CD4-positive, CD25-positive, alpha-beta regulatory T cell (primary cell): ENCODE measurements around the gene DUSP10. TPM values are rescaled to one million over a fixed set of nuclear protein-coding genes. Genes with fewer than 3 reads are reported as not detected.
A peak's percentile ranks its signal among the peaks of the same experiment; 100 is the strongest.

Experiments used
- ATAC-seq, 2 donors: fragments of 150-1000 bp; cut with Tn5 transposase; one replicate each; pipeline ENCODE4 v1.10.0; 2021; ENCODE audit warnings: low read depth in 2 of 2, moderate number of reproducible peaks in 2 of 2, moderate library complexity in 1 of 2
- DNase-seq, 3 donors: peaks; one replicate each; pipeline versions ENCODE4 v3.0.0 to v3.0.0-alpha.2; 2012 to 2022; ENCODE audit warnings: mixed read lengths in 1 of 3
- H3K27ac ChIP-seq: one replicate; pipeline ENCODE4 v1.7.0; 2013; ENCODE audit warnings: mild to moderate bottlenecking, low read length; ENCODE audit not compliant: insufficient read depth, poor library complexity, severe bottlenecking
- H3K27me3 ChIP-seq: one replicate; pipeline ENCODE4 v1.7.0; 2013; ENCODE audit warnings: low read length; ENCODE audit not compliant: control insufficient read depth, insufficient read depth
- H3K36me3 ChIP-seq: one replicate; pipeline ENCODE4 v1.7.0; 2013; ENCODE audit warnings: mild to moderate bottlenecking, low read length, moderate library complexity; ENCODE audit not compliant: control insufficient read depth, insufficient read depth
- H3K4me1 ChIP-seq: 2 replicates; pipeline ENCODE4 v1.7.0; 2013; ENCODE audit warnings: mild to moderate bottlenecking, low read length; ENCODE audit not compliant: insufficient read depth, control insufficient read depth, poor library complexity, severe bottlenecking
- H3K4me3 ChIP-seq: one replicate; pipeline ENCODE4 v1.7.0; 2013; ENCODE audit warnings: low read depth, mild to moderate bottlenecking, low read length, moderate library complexity
- H3K9me3 ChIP-seq, 2 experiments: 1 replicate in 1 of 2; 2 replicates in 1 of 2; pipeline ENCODE4 v1.7.0; 2013; ENCODE audit warnings: low read length in 2 of 2, mild to moderate bottlenecking in 1 of 2, moderate library complexity in 1 of 2; ENCODE audit not compliant: control insufficient read depth in 2 of 2
- H3K27ac Mint-ChIP-seq, 3 donors: one replicate each; pipeline ENCODE4 v1.8.0; 2020 to 2022; ENCODE audit warnings: mild to moderate bottlenecking in 3 of 3, mixed read lengths in 3 of 3, moderate library complexity in 2 of 3
- H3K27me3 Mint-ChIP-seq: one replicate; pipeline ENCODE4 v1.8.0; 2022; ENCODE audit warnings: mild to moderate bottlenecking, mixed read lengths
- H3K36me3 Mint-ChIP-seq: one replicate; pipeline ENCODE4 v1.8.0; 2020; ENCODE audit warnings: mixed read lengths
- H3K4me1 Mint-ChIP-seq, 4 donors: one replicate each; pipeline ENCODE4 v1.8.0; 2020 to 2022; ENCODE audit warnings: mixed read lengths in 4 of 4, mild to moderate bottlenecking in 1 of 4
- H3K4me3 Mint-ChIP-seq, 4 donors: one replicate each; pipeline ENCODE4 v1.8.0; 2020 to 2022; ENCODE audit warnings: mild to moderate bottlenecking in 4 of 4, mixed read lengths in 4 of 4, moderate library complexity in 3 of 4
- H3K9me3 Mint-ChIP-seq, 7 donors: one replicate each; pipeline ENCODE4 v1.8.0; 2020 to 2022; ENCODE audit warnings: mixed read lengths in 7 of 7, mild to moderate bottlenecking in 3 of 7, moderate library complexity in 2 of 7
- polyA plus RNA-seq, 4 donors: library from polyadenylated mRNA; unstranded; fragments of 300-500 nt; fragmentation: Illumina TruSeq; gene quantifications; one replicate each; pipeline ENCODE4 v1.2.3, GENCODE V29; 2021
- total RNA-seq: library from RNA; stranded (reverse); gene quantifications from one replicate; pipeline ENCODE4 v1.2.3, GENCODE V29; 2022

DUSP10 gene
- total and polyA plus RNA-seq, 5 donors from 2014 or later, result 30.7 to 251 (median 37.7) TPM

GRCh38 chr1:221711063-221711577 is 30.8 kb downstream of the DUSP10 start:
- Histone ChIP-seq H3K4me3 (peak overlapping the region; percentile 67), H3K27ac (peak overlapping the region; percentile 95), H3K9me3 (no peaks in the 10 kb centered on the region), H3K4me1 (peaks cover 100% of the 10 kb centered on the region), H3K36me3 (peaks cover 7% of the 10 kb centered on the region), H3K27me3 (no peaks in the 10 kb centered on the region)
- Mint-ChIP-seq H3K27me3 (no peaks in the 10 kb centered on the region), H3K36me3 (peaks cover 15% of the 10 kb centered on the region), H3K4me1 (peaks cover 59 to 94% (median 81%) of the 10 kb centered on the region in 4 donors), H3K27ac (peak overlapping the region; percentile 38 to 95 (median 95)), H3K9me3 (no peaks in the 10 kb centered on the region), H3K4me3 (peak overlapping the region; percentile 19 to 89 (median 60))
- DNase-seq (no peak), ATAC-seq (no peak)

GRCh38 chr1:221709854-221710253 is 32.0 kb downstream of the DUSP10 start:
- Mint-ChIP-seq H3K27me3 (no peaks in the 10 kb centered on the region), H3K27ac (peak overlapping the region; percentile 48 to 95 (median 95)), H3K9me3 (no peaks in the 10 kb centered on the region), H3K4me1 (peaks cover 50 to 88% (median 72%) of the 10 kb centered on the region in 4 donors), H3K36me3 (peaks cover 14% of the 10 kb centered on the region), H3K4me3 (peak overlapping the region in 2 of 4 donors; percentile 8 to 17)
- Histone ChIP-seq H3K27me3 (no peaks in the 10 kb centered on the region), H3K9me3 (no peaks in the 10 kb centered on the region), H3K36me3 (peaks cover 18% of the 10 kb centered on the region), H3K27ac (peak overlapping the region; percentile 95), H3K4me1 (peaks cover 88% of the 10 kb centered on the region), H3K4me3 (peak overlapping the region; percentile 49)
- ATAC-seq (no peak), DNase-seq (no peak)

GRCh38 chr1:221708987-221709386 is 32.9 kb downstream of the DUSP10 start:
- H3K27me3 ChIP-seq, result no peaks in the 10 kb centered on the region
- H3K4me1 Mint-ChIP-seq, result peaks cover 41 to 79% (median 63%) of the 10 kb centered on the region in 4 donors
- DNase-seq, result peak; percentile 59 to 83 (median 75)
- no peaks in the 10 kb centered on the region for H3K9me3 Mint-ChIP-seq
- peaks cover 24% of the 10 kb centered on the region for H3K36me3 ChIP-seq
- no peaks in the 10 kb centered on the region for H3K27me3 Mint-ChIP-seq
- H3K4me1 ChIP-seq, result peaks cover 83% of the 10 kb centered on the region
- peak overlapping the region; percentile 95 for H3K27ac ChIP-seq
- no peaks in the 10 kb centered on the region for H3K9me3 ChIP-seq
- H3K4me3 Mint-ChIP-seq, result peak overlapping the region; percentile 52 to 83 (median 75)
- ATAC-seq, result peak; percentile 32 to 48
- peak overlapping the region; percentile 67 for H3K4me3 ChIP-seq
- peaks cover 15% of the 10 kb centered on the region for H3K36me3 Mint-ChIP-seq
- peak overlapping the region; percentile 95 for H3K27ac Mint-ChIP-seq

GRCh38 chr1:221708076-221708571 is 33.8 kb downstream of the DUSP10 start:
- no peaks in the 10 kb centered on the region for H3K9me3 Mint-ChIP-seq
- Histone ChIP-seq H3K27ac (peak overlapping the region; percentile 95), H3K27me3 (no peaks in the 10 kb centered on the region), H3K4me3 (peak overlapping the region; percentile 67), H3K4me1 (peaks cover 74% of the 10 kb centered on the region), H3K9me3 (no peaks in the 10 kb centered on the region), H3K36me3 (peaks cover 33% of the 10 kb centered on the region)
- peaks cover 19% of the 10 kb centered on the region for H3K36me3 Mint-ChIP-seq
- peaks cover 33 to 70% (median 59%) of the 10 kb centered on the region in 4 donors for H3K4me1 Mint-ChIP-seq
- peak in 1 of 2 donors; percentile 2 for ATAC-seq
- H3K27me3 Mint-ChIP-seq, result no peaks in the 10 kb centered on the region
- peak overlapping the region; percentile 95 for H3K27ac Mint-ChIP-seq
- DNase-seq, result peak; percentile 44 to 69 (median 64)
- H3K4me3 Mint-ChIP-seq, result peak overlapping the region; percentile 29 to 83 (median 75)

- Histone ChIP-seq H3K4me1 (peaks cover 63% of the 10 kb centered on the region), H3K27me3 (no peaks in the 10 kb centered on the region), H3K4me3 (peak overlapping the region; percentile 67), H3K36me3 (peaks cover 44% of the 10 kb centered on the region), H3K27ac (peak overlapping the region; percentile 95), H3K9me3 (no peaks in the 10 kb centered on the region)
- no peaks in the 10 kb centered on the region for H3K27me3 Mint-ChIP-seq
- peak overlapping the region in 2 of 3 donors; percentile 55 to 64 for H3K27ac Mint-ChIP-seq
- no peak for ATAC-seq
- H3K36me3 Mint-ChIP-seq, result peaks cover 25% of the 10 kb centered on the region
- DNase-seq, result no peak
- H3K9me3 Mint-ChIP-seq, result no peaks in the 10 kb centered on the region
- no peak overlapping the region for H3K4me3 Mint-ChIP-seq
- H3K4me1 Mint-ChIP-seq, result peaks cover 28 to 59% (median 51%) of the 10 kb centered on the region in 4 donors
Observed at GRCh38 chr1:221706876-221707582, 34.9 kb downstream of the DUSP10 start.

GRCh38 chr1:221706191-221706590 is 35.7 kb downstream of the DUSP10 start:
- H3K27me3 Mint-ChIP-seq, result no peaks in the 10 kb centered on the region
- Histone ChIP-seq H3K36me3 (peaks cover 49% of the 10 kb centered on the region), H3K4me3 (no peak overlapping the region), H3K4me1 (peaks cover 55% of the 10 kb centered on the region), H3K9me3 (no peaks in the 10 kb centered on the region), H3K27ac (no peak overlapping the region), H3K27me3 (no peaks in the 10 kb centered on the region)
- no peaks in the 10 kb centered on the region for H3K9me3 Mint-ChIP-seq
- peaks cover 21 to 51% (median 44%) of the 10 kb centered on the region in 4 donors for H3K4me1 Mint-ChIP-seq
- H3K27ac Mint-ChIP-seq, result peak overlapping the region in 1 of 3 donors; percentile 35
- H3K36me3 Mint-ChIP-seq, result peaks cover 32% of the 10 kb centered on the region
- peak overlapping the region in 2 of 4 donors; percentile 32 to 48 for H3K4me3 Mint-ChIP-seq
- ATAC-seq (no peak), DNase-seq (no peak)

- H3K4me3 Mint-ChIP-seq, result no peak overlapping the region
- H3K27me3 Mint-ChIP-seq, result no peaks in the 10 kb centered on the region
- no peak for ATAC-seq
- Histone ChIP-seq H3K36me3 (peaks cover 51% of the 10 kb centered on the region), H3K27me3 (no peaks in the 10 kb centered on the region), H3K4me1 (peaks cover 36% of the 10 kb centered on the region), H3K9me3 (no peaks in the 10 kb centered on the region), H3K27ac (no peak overlapping the region), H3K4me3 (no peak overlapping the region)
- no peak for DNase-seq
- H3K4me1 Mint-ChIP-seq, result peaks cover 15 to 38% (median 28%) of the 10 kb centered on the region in 4 donors
- no peaks in the 10 kb centered on the region for H3K9me3 Mint-ChIP-seq
- peaks cover 32% of the 10 kb centered on the region for H3K36me3 Mint-ChIP-seq
- no peak overlapping the region for H3K27ac Mint-ChIP-seq
Observed at GRCh38 chr1:221704306-221704705, 37.6 kb downstream of the DUSP10 start.
